DMS53 treated with DMSO at 0.1 percent for 48 hours (cell line): ENCODE results near the gene THSD4.
"Not testable (repeated sequence)": the region's sequence is repeated elsewhere in the genome, so short reads cannot be mapped to it uniquely, and the experiment has no call there.

ENCODE experiments used
- DNase-seq: peaks from one replicate; lab custom pipeline; 2025; ENCODE audit not compliant: unreplicated experiment; lab: John Stamatoyannopoulos, UW

The THSD4 gene

GRCh38 chr15:71372769-71373168, 257.5 kb downstream of the THSD4 start:
- not testable (repeated sequence) for DNase-seq

GRCh38 chr15:71373917-71374316, 258.6 kb downstream of the THSD4 start:
- DNase-seq = no peak

- DNase-seq = no peak
Measured at GRCh38 chr15:71374607-71375352, 259.5 kb downstream of the THSD4 start.

- DNase-seq = no peak
Measured at GRCh38 chr15:71375934-71376333, 260.7 kb downstream of the THSD4 start.

- no peak for DNase-seq
Measured at GRCh38 chr15:71379893-71380292, 264.6 kb downstream of the THSD4 start.

GRCh38 chr15:71380345-71380744, 265.1 kb downstream of the THSD4 start:
- DNase-seq = no peak

GRCh38 chr15:71384501-71384900, 269.2 kb downstream of the THSD4 start:
- DNase-seq = no peak

- DNase-seq = no peak
Measured at GRCh38 chr15:71385026-71385425, 269.8 kb downstream of the THSD4 start.

GRCh38 chr15:71385457-71385856, 270.2 kb downstream of the THSD4 start:
- DNase-seq = no peak

GRCh38 chr15:71386005-71386404, 270.7 kb downstream of the THSD4 start:
- no peak for DNase-seq

GRCh38 chr15:71386448-71387236, 271.4 kb downstream of the THSD4 start:
- DNase-seq = no peak

- DNase-seq = no peak
Measured at GRCh38 chr15:71387810-71388209, 272.5 kb downstream of the THSD4 start.

- no peak for DNase-seq
Measured at GRCh38 chr15:71390096-71390495, 274.8 kb downstream of the THSD4 start.

GRCh38 chr15:71391421-71392088, 276.3 kb downstream of the THSD4 start:
- no peak for DNase-seq

GRCh38 chr15:71392861-71393283, 277.6 kb downstream of the THSD4 start:
- no peak for DNase-seq

- no peak for DNase-seq
Measured at GRCh38 chr15:71393383-71393782, 278.1 kb downstream of the THSD4 start.

- no peak for DNase-seq
Measured at GRCh38 chr15:71396536-71397125, 281.4 kb downstream of the THSD4 start.

GRCh38 chr15:71397377-71397776, 282.1 kb downstream of the THSD4 start:
- DNase-seq = no peak

GRCh38 chr15:71400294-71400693, 285.0 kb downstream of the THSD4 start:
- no peak for DNase-seq

GRCh38 chr15:71401728-71402127, 286.5 kb downstream of the THSD4 start:
- not testable (repeated sequence) for DNase-seq

GRCh38 chr15:71409541-71409940, 294.3 kb downstream of the THSD4 start:
- DNase-seq = no peak
